WERI-Rb-1 (cell line): ENCODE results near the gene CPNE9.

Experiments
- DNase-seq: peaks from one replicate; pipeline ENCODE4 v3.0.0-alpha.2; 2020
- H3K27ac ChIP-seq: fragments of 250-450 bp; sonication (Bioruptor Pico); 2 replicates; pipeline ENCODE4 v1.5.1; 2020; ENCODE audit warnings: mild to moderate bottlenecking, moderate library complexity
- H3K27me3 ChIP-seq: fragments of 250-450 bp; sonication (Bioruptor Pico); 2 replicates; pipeline ENCODE4 v1.5.1; 2021; ENCODE audit warnings: mild to moderate bottlenecking, low read depth, moderate library complexity; ENCODE audit not compliant: insufficient read depth, severe bottlenecking
- H3K36me3 ChIP-seq: fragments of 250-450 bp; sonication (Bioruptor Pico); 2 replicates; pipeline ENCODE4 v1.5.1; 2020; ENCODE audit warnings: mild to moderate bottlenecking, moderate library complexity
- H3K4me3 ChIP-seq: 2 replicates; pipeline ENCODE4 v1.5.1; 2011; ENCODE audit warnings: low read depth, mild to moderate bottlenecking, control low read depth, low read length
- H3K9me3 ChIP-seq: fragments of 250-450 bp; sonication (Bioruptor Pico); 2 replicates; pipeline ENCODE4 v1.5.1; 2021; ENCODE audit warnings: mild to moderate bottlenecking, moderate library complexity; ENCODE audit not compliant: severe bottlenecking
- CTCF ChIP-seq: IDR thresholded peaks from 2 replicates; pipeline ENCODE4 v1.5.1; 2011; ENCODE audit warnings: low read depth, mild to moderate bottlenecking, control low read depth, inconsistent platforms, low read length

Gene CPNE9

GRCh38 chr3:9744162-9744561 is 40.5 kb downstream of the CPNE9 start:
- Histone ChIP-seq H3K9me3 (no peaks in the 10 kb centered on the region), H3K27ac (no peak overlapping the region), H3K4me3 (no peak overlapping the region), H3K27me3 (no peaks in the 10 kb centered on the region), H3K36me3 (peaks cover 94% of the 10 kb centered on the region)
- no peak for TF ChIP-seq CTCF
- no peak for DNase-seq

GRCh38 chr3:9745521-9745920 is 41.9 kb downstream of the CPNE9 start:
- H3K27me3 ChIP-seq, result no peaks in the 10 kb centered on the region
- DNase-seq, result no peak
- H3K4me3 ChIP-seq, result no peak overlapping the region
- no peak overlapping the region for H3K27ac ChIP-seq
- peaks cover 81% of the 10 kb centered on the region for H3K36me3 ChIP-seq
- TF ChIP-seq CTCF, result no peak
- H3K9me3 ChIP-seq, result no peaks in the 10 kb centered on the region

GRCh38 chr3:9746330-9746729 is 42.7 kb downstream of the CPNE9 start:
- Histone ChIP-seq H3K4me3 (no peak overlapping the region), H3K27ac (no peak overlapping the region), H3K27me3 (no peaks in the 10 kb centered on the region), H3K9me3 (no peaks in the 10 kb centered on the region), H3K36me3 (peaks cover 79% of the 10 kb centered on the region)
- no peak for TF ChIP-seq CTCF
- no peak for DNase-seq

GRCh38 chr3:9747267-9747666 is 43.6 kb downstream of the CPNE9 start:
- no peaks in the 10 kb centered on the region for H3K27me3 ChIP-seq
- no peak for TF ChIP-seq CTCF
- DNase-seq, result no peak
- no peaks in the 10 kb centered on the region for H3K9me3 ChIP-seq
- H3K27ac ChIP-seq, result no peak overlapping the region
- H3K36me3 ChIP-seq, result peaks cover 80% of the 10 kb centered on the region
- H3K4me3 ChIP-seq, result no peak overlapping the region

GRCh38 chr3:9748031-9748430 is 44.4 kb downstream of the CPNE9 start:
- no peaks in the 10 kb centered on the region for H3K9me3 ChIP-seq
- H3K36me3 ChIP-seq, result peaks cover 79% of the 10 kb centered on the region
- no peaks in the 10 kb centered on the region for H3K27me3 ChIP-seq
- no peak for DNase-seq
- no peak overlapping the region for H3K4me3 ChIP-seq
- no peak for TF ChIP-seq CTCF
- H3K27ac ChIP-seq, result no peak overlapping the region

- H3K36me3 ChIP-seq, result peaks cover 67% of the 10 kb centered on the region
- H3K4me3 ChIP-seq, result peak overlapping the region; percentile 90
- TF ChIP-seq CTCF, result no peak
- H3K27me3 ChIP-seq, result no peaks in the 10 kb centered on the region
- H3K9me3 ChIP-seq, result no peaks in the 10 kb centered on the region
- DNase-seq, result peak; percentile 70
- H3K27ac ChIP-seq, result peak overlapping the region; percentile 83
Measured at GRCh38 chr3:9749296-9749644, 45.6 kb downstream of the CPNE9 start.
